GM11168 (cell line): ENCODE measurements around the gene RARB.

Experiments used
- in situ Hi-C: fragments of 300-500 bp; cut with MboI; formaldehyde crosslinking; loops from one replicate; pipeline ENCODE4 v1.12.0; 2022; ENCODE audit warnings: low sequenced_read_pairs; ENCODE audit not compliant: unreplicated experiment

RARB gene

GRCh38 chr3:25444273-25444672 lies 16.2 kb downstream of the RARB start:
- in situ Hi-C loops = no loop called here

- in situ Hi-C loops = no loop called here
Measured at GRCh38 chr3:25445731-25446130, 17.7 kb downstream of the RARB start.

DNA sequence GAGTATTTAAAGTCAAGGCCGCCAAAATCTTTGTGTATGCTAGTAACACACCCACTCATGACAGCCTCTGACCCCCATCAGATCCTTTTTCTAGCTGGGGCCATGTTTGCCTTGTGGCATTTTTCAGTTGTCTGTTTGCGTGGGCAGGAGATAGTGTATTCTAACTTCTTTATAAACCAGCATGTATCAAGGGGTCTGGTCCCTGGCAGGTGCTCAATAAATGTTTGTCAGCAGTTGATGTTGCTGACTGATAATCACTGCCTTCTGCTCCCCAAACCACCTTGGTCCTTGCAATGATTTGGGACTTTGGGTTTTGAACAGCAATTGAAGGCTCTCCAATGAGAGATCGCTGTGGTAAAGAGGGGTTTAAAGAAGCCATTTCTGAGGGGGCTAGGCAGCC lies 19.2 kb downstream of the RARB start:
- in situ Hi-C loops = no loop called here

DNA sequence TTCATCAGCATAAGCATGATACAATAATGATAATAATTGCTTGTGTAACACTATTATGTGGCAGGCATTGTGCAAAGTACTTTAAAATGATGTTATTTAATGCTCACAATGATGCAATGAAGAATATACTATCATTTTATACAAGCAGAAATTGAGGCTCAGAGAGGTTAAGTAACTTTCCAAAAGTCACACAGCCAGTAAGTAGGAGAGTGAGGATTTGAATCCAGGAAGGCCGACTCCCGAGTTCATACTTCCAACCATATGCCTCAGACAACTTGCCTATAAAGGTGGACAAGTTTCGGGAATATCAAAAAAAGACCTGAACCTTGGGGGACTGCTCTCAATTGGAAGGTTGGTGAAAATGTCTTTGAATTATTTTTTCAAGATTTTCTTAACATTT lies 19.9 kb downstream of the RARB start:
- in situ Hi-C loops = no loop called here

DNA sequence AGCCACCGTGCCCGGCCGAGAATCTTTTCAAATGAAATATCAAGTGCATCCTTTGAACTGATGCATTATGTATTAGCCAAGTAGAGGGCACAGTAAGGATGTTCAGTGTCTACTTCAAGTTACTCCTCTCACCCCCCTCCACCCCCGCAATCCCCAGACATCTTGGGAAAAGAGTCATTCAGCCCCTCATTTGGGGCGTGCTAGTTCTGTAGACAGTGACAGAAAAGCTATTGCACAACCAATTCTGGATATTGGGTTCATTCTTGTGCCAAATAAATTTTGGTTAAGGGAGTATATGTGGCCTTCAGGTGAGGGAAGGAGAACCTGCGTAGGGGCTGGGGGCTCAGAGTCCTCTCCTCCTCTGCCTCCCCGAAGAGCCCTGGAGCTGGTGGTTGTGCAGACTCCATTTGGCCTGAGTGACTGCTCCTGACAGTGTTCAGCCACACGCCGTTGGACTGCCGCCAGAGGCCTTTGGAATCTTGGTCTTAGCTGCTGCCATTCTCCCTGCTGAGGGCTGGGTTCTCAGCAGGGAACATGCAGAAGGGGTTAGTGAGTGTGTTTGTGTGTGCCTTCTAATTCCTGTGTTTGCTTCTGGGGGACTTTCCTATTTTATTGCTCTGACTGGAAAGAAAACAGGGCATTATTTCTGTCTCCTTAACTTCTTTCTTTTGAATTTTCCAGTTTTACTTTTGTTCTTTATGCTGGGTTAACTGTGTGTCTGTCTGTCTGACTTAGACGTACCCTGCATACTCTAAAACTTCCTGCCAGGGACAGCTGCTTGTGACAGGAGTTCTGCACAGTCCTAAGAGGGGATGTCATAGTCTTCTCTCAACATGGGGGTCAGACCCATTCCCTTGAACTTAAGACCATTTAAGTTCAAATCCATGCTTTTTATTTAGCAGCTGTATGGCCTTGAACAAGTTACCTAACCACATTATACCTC lies 21.0 kb downstream of the RARB start:
- in situ Hi-C loops = no loop called here

GRCh38 chr3:25449857-25450256 lies 21.8 kb downstream of the RARB start:
- in situ Hi-C loops = no loop called here

DNA sequence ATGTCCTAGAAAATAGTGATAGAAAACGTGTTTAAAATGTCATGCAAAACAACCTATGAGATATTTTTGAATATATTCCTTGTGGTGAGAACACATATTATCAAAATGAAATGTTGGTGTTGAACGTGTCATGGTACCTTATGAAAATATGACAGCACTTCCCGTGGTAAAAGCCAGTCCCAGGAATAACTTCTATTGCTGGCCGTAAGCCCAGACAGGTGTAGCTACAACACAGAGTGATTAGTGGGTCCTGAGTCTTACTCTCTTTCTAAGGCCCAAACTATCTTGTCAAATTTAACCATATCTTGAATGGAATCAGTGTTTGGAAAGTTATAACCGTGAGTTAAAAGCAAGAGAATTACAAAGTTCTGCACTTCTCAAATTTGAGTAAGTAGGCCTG lies 24.1 kb downstream of the RARB start:
- in situ Hi-C loops = no loop called here

- in situ Hi-C loops = no loop called here
Measured at GRCh38 chr3:25452740-25453139, 24.7 kb downstream of the RARB start.

GRCh38 chr3:25453619-25454004 lies 25.5 kb downstream of the RARB start:
- in situ Hi-C loops = no loop called here

DNA sequence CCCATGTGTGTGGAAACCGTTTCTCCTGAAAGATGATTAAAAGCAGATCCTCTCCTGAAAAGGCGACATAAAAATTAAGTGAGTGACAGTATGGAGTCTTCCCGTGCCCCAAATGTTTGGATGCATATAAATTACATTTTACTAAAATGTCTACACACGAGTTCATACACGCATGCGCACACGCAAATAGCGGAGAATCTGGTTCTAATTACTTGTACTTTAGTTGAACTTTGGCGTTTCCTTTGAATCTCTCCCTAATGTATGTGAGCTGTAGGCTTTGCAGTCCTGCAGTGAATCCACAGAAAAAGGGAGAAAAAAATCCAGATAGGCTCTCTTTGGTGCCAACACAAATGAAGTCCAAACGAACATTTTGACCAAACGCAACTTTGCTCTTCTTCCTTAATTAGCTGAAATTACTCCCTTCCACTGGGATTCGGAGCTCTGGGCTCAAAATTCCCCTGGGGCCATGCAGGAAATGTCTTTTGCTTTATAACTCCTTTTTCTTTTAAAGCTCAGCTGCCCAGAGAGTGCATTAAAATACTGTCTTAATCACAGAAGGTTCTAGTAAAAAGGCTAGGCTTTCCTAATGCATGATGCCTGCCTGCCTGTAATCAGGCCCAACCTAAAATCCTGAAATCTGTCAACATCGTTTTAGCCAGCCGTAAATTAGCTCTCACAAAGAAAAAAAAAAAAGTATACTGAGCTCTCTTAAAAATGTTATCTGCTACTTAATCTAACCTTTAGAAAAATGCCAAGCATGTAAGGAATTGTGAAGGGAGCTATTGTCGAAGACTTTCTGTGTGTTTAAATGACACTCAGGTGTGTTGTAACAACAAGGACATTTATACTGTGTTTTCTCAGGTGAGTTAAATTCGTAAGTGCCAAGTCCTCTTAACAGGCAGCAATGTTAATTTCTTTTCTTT lies 26.2 kb downstream of the RARB start:
- in situ Hi-C loops = no loop called here

DNA sequence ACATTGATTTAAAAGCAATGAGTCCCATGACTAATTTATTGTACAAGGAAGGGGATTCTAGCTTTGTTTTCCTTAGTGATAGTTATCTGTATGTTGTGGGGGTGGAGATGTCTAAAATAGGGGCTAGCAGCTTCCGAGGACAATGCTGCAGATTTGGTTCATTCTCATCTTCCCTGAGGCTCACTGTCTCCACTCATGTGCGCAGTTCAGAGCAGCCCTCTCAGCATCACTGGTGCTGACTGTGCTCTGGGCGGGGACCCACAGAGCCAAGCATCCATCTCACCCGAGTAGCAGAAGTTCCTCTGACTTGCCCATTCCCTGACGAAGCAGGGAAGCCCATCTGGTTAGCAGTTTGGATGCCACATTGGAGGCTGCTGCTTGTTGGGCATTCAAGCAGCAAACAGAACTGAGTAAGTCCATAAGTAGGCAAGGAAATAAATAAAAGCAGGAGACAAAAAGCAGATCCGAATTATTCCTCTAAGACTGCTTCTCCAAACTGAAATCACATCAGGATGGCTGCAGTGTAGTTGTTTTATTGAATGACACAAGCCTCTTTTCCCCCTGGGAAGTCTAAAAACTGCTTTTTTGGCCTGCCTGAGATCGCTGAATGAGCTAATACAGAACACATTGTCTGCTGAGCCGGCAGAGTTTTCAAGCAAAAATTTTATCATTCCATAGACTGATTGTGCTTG lies 27.5 kb downstream of the RARB start:
- in situ Hi-C loops = no loop called here

DNA sequence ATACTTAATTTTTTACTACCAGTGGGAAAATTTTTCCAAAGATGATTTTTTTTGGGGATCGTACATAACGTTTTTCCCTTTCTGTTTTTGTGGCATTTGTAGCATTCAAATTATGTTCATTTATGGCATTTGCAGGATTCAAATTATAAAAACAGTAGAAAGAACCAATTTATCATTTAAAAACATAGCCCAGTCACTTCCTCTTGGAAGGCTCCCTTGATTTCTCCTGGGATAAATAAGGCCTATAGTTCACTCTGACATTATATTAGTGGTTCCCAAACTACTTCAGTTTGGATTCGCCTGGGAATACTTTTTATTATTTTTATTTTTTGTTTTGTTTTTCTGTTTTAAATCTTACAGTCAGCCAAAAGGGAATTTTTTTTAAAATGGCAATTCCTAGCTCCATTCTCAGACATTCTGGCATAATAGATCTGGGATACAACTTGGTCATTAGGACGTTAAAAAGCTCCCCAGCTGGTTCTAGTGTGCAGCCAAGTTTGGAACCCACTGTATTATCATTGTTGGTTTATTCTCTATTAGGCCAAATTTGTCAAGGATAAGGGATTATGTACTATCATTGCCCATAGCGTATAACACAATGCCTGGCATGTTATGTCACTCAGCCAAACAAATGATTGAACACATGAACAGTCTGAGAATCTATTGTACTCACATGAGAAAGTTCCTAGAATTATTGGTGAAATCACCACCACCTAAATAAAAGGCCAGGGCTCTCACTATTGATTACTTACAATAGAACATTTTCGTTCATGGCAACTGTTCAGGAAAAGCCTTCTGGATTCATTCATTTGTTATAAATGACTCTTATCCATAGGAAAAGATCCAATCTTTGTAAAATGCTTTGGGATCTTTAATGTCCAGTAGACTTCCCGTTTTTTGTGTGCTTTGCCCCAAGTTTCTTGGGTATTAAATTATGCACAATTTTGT lies 28.9 kb downstream of the RARB start:
- in situ Hi-C loops = no loop called here

GRCh38 chr3:25457671-25458419 lies 29.8 kb downstream of the RARB start:
- in situ Hi-C loops = no loop called here

DNA sequence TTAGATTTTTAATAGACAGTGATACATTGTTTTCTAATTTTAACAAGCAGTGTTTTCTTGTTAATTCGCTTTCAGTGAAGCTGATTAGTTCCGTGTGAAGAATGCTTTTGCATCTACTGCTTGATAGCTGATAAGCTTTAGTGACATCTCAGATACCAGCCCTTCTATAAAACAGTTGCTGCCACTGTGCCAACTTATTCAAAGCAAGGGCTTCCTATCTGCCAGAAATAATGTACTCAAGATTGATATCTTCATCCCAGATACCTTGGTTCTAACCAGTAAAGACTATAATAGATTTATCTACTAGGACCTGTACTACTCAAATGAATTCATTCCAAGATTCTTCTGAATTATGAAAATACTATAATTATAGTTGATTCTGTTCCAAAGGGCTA lies 30.4 kb downstream of the RARB start:
- in situ Hi-C loops = no loop called here

DNA sequence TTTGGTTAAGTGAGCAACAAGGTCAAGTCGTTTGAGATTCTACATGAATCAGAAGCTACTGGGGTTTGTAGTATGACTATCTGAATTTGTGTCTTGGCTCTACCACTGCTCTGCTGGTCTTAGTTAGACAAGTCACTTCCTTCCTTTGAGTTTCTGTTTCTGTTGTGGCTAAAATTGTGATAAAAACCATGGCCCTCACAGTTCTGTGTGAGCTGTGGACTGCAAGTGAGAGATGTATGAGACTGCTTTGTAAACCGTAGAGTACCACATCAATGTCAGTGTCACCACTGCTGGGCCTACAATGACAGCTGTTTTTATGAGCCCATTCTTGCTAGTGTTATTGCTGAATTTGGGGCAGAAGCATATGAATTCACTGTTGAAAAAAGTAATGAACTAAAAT lies 32.7 kb downstream of the RARB start:
- in situ Hi-C loops = no loop called here

GRCh38 chr3:25461946-25462345 lies 33.9 kb downstream of the RARB start:
- in situ Hi-C loops = no loop called here

GRCh38 chr3:25462495-25462894 lies 34.4 kb downstream of the RARB start:
- in situ Hi-C loops = no loop called here

DNA sequence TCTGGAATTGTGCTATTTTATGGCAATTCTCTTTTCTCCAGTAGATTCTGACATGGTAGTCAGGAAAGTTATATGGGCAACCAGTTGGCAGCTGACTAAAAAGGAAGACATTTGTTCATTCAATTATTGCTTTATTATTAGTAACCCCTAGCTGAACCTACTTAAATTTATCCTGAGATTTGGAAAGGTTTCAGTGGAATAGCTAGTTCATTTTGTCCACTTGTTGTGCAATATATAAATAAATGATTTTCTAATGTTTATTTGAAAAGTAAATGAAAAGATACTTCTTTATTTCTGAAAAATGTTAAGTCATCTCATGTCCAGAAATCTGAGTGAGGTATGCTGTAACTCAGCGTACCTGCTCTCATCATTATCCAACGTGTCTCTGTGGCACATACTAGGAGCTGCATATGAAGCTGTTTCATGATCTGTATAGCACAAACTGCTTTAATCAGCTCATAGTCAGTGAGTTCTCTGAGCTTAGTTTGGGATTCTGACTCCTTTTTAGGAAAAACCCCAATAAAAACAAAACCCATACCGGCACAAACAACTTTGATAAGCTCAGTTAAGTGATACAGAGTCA lies 35.9 kb downstream of the RARB start:
- in situ Hi-C loops = no loop called here
